KMS-11 (cell line): ENCODE measurements around the gene ZNF536.

Experiments
- H2AFZ ChIP-seq: fragments of 200-600 bp; sonication (generic); 2 replicates; pipeline ENCODE4 v1.6.1; 2016; ENCODE audit warnings: antibody characterized with exemption, mixed run types, low read depth
- H3K27ac ChIP-seq: fragments of 200-600 bp; sonication (generic); 2 replicates; pipeline ENCODE4 v1.6.1; 2016; ENCODE audit warnings: mild to moderate bottlenecking, mixed run types
- H3K27me3 ChIP-seq: fragments of 200-600 bp; sonication (generic); 2 replicates; pipeline ENCODE4 v1.6.1; 2017; ENCODE audit warnings: mild to moderate bottlenecking, low read depth, mixed run types, moderate library complexity; ENCODE audit not compliant: insufficient read depth
- H3K36me3 ChIP-seq: fragments of 200-600 bp; sonication (generic); 2 replicates; pipeline ENCODE4 v1.6.1; 2017; ENCODE audit warnings: mild to moderate bottlenecking, mixed run types; ENCODE audit not compliant: insufficient read depth
- H3K4me1 ChIP-seq: fragments of 200-600 bp; sonication (generic); 2 replicates; pipeline ENCODE4 v1.6.1; 2016; ENCODE audit warnings: mild to moderate bottlenecking, low read depth, mixed run types; ENCODE audit not compliant: poor library complexity, severe bottlenecking
- H3K4me2 ChIP-seq: fragments of 200-600 bp; sonication (generic); 2 replicates; pipeline ENCODE4 v1.7.0; 2016; ENCODE audit warnings: mild to moderate bottlenecking, mixed run types
- H3K4me3 ChIP-seq: fragments of 200-600 bp; sonication (generic); IDR thresholded peaks from 2 replicates; pipeline ENCODE4 v1.6.1; 2017; ENCODE audit warnings: low read depth, low read length, mixed read lengths; ENCODE audit not compliant: insufficient read depth
- H3K79me2 ChIP-seq: fragments of 200-600 bp; sonication (generic); 2 replicates; pipeline ENCODE4 v1.6.1; 2016; ENCODE audit warnings: low read depth, mixed run types; ENCODE audit not compliant: insufficient read depth
- H3K9ac ChIP-seq: fragments of 200-600 bp; sonication (generic); 2 replicates; pipeline ENCODE4 v1.6.1; 2016; ENCODE audit warnings: mild to moderate bottlenecking, mixed run types
- H4K20me1 ChIP-seq: fragments of 200-600 bp; sonication (generic); 2 replicates; pipeline ENCODE4 v1.6.1; 2016; ENCODE audit warnings: mild to moderate bottlenecking, mixed run types; ENCODE audit not compliant: insufficient read depth
- TF ChIP-seq, protein P1 (sequence below): fragments of 200-600 bp; sonication (generic); conservative IDR thresholded peaks from 2 replicates; pipeline ENCODE4 v1.6.1; 2017; ENCODE audit warnings: low read depth, mild to moderate bottlenecking, antibody characterized with exemption, low read length, moderate library complexity, mixed read lengths

ZNF536 gene

DNA sequence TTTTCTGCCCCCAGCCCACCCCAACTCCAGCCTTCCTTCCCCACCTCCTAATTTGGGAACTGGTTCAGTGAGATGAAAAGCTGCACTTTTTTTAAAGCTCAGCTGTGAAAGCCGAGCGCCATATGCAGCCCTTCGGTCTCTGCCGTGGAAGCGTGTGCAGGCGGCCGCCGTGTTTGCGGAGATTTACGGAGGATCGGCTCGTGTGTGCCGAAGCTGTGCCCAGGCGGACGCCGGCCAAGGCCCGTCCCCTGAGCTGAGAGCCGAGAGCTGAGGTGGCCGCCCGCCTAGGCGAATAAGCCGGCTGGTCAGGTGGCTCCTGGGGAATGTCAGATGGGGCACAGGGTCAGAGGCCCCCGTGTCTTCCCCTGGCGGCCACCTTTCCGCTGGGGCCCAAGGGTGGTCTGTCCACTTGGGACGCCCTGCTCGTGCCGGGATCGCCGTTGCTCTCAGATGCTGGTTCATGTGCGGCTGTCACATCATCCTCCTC lies 78.7 kb downstream of the ZNF536 start:
- H3K79me2 ChIP-seq = no peaks in the 10 kb centered on the region
- no peak overlapping the region for H2AFZ ChIP-seq
- H3K4me1 ChIP-seq = no peaks in the 10 kb centered on the region
- H4K20me1 ChIP-seq = no peaks in the 10 kb centered on the region
- no peak overlapping the region for H3K4me3 ChIP-seq
- H3K27ac ChIP-seq = no peak overlapping the region
- H3K4me2 ChIP-seq = no peak overlapping the region
- no peaks in the 10 kb centered on the region for H3K36me3 ChIP-seq
- TF ChIP-seq, protein P1, sequence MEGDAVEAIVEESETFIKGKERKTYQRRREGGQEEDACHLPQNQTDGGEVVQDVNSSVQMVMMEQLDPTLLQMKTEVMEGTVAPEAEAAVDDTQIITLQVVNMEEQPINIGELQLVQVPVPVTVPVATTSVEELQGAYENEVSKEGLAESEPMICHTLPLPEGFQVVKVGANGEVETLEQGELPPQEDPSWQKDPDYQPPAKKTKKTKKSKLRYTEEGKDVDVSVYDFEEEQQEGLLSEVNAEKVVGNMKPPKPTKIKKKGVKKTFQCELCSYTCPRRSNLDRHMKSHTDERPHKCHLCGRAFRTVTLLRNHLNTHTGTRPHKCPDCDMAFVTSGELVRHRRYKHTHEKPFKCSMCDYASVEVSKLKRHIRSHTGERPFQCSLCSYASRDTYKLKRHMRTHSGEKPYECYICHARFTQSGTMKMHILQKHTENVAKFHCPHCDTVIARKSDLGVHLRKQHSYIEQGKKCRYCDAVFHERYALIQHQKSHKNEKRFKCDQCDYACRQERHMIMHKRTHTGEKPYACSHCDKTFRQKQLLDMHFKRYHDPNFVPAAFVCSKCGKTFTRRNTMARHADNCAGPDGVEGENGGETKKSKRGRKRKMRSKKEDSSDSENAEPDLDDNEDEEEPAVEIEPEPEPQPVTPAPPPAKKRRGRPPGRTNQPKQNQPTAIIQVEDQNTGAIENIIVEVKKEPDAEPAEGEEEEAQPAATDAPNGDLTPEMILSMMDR = no peak
- H3K27me3 ChIP-seq = no peaks in the 10 kb centered on the region
- no peak overlapping the region for H3K9ac ChIP-seq

DNA sequence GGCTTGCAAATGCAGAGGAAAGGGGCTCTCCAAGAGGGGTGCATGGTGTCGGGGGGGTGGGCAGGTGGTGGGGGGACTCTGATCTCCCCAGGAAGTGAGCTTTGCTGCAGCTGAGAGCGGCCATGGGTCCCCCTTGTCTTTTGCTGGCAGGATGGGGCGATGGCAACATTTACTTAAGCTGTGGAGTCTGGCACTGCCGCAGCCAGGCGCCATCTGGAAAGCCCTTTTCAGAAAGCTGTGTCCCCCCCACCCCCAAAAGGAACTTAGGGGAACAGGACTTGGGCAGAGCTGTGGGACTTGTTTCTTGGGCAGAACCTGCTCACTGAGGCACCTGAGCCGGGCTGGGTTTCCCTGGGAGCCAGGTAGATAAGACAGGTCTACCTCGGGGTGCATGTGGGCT lies 80.7 kb downstream of the ZNF536 start:
- H3K4me2 ChIP-seq = no peak overlapping the region
- H3K9ac ChIP-seq = no peak overlapping the region
- no peak overlapping the region for H3K27ac ChIP-seq
- H3K27me3 ChIP-seq = no peaks in the 10 kb centered on the region
- H3K4me1 ChIP-seq = no peaks in the 10 kb centered on the region
- no peak overlapping the region for H2AFZ ChIP-seq
- no peak overlapping the region for H3K4me3 ChIP-seq
- no peaks in the 10 kb centered on the region for H3K79me2 ChIP-seq
- H4K20me1 ChIP-seq = no peaks in the 10 kb centered on the region
- TF ChIP-seq, protein P1 = no peak
- H3K36me3 ChIP-seq = no peaks in the 10 kb centered on the region

DNA sequence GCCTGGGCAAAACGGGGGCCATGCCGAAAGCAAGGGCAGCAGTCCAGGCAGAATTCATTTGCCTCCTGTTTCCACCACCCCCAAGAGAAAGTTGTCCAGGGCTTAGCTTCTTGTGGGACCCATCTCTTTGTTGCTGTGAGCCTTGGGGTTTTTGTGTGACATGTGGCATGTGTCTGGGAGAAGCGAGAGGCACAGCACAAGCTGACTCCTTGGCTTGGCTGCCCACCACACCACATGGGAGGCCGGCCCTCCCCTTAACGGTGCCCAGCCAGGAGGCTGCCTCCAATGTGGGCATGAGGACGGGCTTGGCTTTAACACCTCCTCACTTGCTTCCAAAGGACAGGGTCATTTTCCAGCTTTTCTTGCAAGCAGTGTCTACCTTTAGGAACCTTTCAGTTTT lies 81.6 kb downstream of the ZNF536 start:
- Histone ChIP-seq H2AFZ (no peak overlapping the region), H3K4me2 (no peak overlapping the region)

DNA sequence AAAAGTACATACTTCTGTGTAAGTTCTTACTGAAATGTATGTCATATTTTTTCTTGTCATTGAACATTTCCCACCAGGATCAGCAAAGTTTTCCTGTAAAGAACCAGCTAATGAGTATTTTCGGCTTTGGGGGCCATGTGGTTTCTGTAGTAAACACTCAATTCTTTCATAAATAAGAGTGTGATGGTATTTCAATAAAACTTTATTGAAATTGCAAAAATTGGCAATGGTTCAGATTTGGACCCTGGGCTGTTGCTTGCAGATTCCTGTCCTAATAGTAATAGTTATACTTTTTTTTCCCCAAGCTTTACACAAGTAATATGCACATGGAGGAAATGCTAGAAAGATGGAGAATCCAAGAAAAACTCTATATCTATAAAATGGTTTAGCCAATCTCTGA lies 83.7 kb downstream of the ZNF536 start:
- H3K4me1 ChIP-seq = no peaks in the 10 kb centered on the region
- H3K4me3 ChIP-seq = no peak overlapping the region
- no peaks in the 10 kb centered on the region for H3K79me2 ChIP-seq
- no peaks in the 10 kb centered on the region for H3K27me3 ChIP-seq
- H2AFZ ChIP-seq = no peak overlapping the region
- H4K20me1 ChIP-seq = no peaks in the 10 kb centered on the region
- no peak overlapping the region for H3K9ac ChIP-seq
- H3K36me3 ChIP-seq = no peaks in the 10 kb centered on the region
- TF ChIP-seq, protein P1 = no peak
- no peak overlapping the region for H3K4me2 ChIP-seq
- H3K27ac ChIP-seq = no peak overlapping the region

More for the DNA sequence above, 81.6 kb downstream of the ZNF536 start:
- H3K27ac ChIP-seq = no peak overlapping the region
- H3K9ac ChIP-seq = no peak overlapping the region
- no peaks in the 10 kb centered on the region for H3K79me2 ChIP-seq
- H3K27me3 ChIP-seq = no peaks in the 10 kb centered on the region
- H3K4me1 ChIP-seq = no peaks in the 10 kb centered on the region
- TF ChIP-seq, protein P1 = no peak
- no peak overlapping the region for H3K4me3 ChIP-seq
- no peaks in the 10 kb centered on the region for H4K20me1 ChIP-seq
- no peaks in the 10 kb centered on the region for H3K36me3 ChIP-seq
